Activated CD4-positive, alpha-beta T cell treated with anti-CD3 and anti-CD28 coated beads for 1 hour (primary cell): Measurements from ENCODE around the gene LHB.

ENCODE experiments used
- DNase-seq: peaks from one replicate; pipeline ENCODE4 v3.0.0-alpha.2; 2020

The LHB gene

DNA sequence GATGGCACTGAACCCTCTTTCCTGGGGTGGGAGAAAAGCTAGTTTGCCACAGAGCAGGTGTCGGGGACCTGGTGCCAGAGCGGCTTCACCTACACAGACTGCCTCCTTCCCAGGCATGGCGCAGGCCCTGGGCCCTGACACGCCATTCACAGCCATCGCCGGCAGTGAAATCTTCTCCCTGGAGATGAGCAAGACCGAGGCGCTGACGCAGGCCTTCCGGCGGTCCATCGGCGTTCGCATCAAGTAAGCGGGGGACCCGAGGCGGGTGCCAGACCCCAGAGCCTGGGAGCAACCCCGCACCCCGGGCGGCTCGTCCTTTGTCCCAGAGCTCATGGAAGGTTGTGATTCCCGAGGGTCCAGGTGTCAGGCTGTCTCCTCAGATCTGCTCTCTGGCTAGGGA lies 10.0 kb downstream of the LHB start:
- no peak for DNase-seq

DNA sequence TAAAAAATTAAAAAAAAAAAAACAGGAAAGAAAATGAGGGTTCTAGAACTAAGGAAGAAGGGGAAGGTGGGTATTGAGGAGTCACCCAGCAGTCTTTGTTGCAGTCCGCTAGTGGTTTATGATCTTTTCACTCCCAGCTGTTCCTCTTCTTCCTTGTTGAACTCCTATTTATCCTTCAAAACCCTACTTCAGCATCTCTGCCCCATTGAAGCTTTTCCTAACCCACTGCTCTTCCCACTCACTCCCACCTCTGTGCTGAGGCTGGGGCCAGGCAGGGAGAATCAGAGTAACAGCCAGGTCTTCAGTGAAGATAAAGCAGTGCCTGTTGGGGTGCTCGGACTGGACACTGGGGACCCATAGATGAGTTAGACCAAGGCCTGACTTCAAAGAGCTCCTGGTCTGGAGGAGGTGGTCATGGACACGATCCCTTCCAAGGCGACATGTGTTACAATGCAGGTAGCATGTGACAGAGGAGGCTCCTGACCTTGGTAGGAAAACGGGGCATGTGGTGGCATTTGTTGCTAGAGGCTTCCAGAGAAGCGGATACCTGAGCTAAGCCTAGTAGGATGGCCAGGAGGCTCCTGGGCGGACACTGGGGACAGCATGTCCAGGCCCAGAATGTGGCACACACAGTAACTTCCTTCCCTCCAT lies 11.8 kb downstream of the LHB start:
- no peak for DNase-seq

DNA sequence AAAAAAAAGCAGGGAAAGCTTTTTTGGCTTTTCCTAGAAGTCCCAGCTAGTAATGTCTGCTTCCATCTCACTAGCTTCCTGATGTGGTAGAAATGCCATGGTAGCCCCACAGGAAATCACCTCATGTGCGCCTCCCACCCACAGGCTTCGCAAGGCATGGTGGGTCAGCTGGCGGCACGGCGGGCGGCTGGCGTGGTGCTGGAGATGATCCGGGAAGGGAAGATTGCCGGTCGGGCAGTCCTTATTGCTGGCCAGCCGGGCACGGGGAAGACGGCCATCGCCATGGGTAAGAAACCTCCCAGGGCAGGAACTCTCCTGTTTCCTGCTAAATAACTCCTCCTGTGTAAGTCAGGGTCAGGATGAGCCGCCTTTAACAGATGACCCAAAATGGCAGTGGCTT lies 12.8 kb downstream of the LHB start:
- no peak for DNase-seq

DNA sequence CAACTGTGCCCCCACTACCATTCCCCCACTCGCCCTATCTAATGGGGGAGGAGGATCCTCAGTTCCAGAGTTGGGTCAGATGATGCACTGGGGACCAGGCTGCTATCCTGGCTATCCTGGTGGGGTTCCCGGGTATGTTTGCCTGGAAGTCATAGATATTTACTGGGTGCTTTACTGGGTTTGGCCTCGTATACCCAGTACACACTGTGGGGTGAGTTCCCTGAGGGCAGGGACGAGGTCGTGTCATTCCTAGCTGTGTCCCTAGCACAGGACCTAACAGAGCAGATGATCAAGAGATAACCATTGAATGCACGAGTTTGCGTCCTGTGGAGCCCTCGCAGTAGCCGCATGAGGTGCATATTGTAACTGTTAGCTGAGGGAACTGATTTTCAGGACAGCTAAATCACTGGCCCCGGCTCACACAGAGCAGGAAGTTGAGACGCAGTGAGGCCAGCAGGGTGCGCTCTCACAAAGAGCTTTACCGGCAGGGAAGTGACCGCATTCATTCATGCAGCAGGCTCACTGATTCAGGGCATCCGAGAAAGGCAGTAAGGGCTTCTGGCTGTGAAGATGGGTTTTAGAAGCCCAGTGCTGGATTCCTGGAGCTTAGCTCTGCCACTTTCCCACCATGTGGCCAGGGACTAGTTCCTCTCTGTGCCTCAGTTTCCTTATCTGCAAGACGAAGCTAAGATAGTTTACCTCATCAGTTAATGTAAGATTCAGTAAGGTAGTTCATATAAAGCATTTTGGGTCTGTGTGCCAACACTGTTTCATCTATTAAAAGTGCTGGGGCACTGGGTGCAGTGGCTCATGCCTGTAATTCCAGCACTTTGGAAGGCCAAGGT lies 17.2 kb downstream of the LHB start:
- peak; percentile 55 for DNase-seq

DNA sequence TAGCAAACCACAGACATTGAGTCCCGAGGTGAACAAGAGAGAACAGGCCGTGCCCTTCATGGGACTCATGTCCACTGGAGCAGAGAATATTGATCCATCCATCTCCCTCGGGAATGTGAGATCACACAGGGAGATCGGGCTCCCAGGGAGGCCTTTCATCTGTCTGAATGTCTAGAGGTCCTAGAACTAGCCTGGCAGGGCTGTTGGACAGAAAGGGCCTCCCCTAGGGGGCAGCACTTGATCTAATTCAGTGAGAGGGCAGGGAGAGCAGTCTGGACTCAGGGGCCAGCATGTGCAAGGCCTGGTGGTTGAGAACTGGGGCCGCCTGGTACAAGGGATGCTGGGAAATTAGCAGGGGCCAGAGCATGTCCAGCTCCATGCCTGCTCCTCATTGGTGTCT lies 18.9 kb downstream of the LHB start:
- DNase-seq = no peak

DNA sequence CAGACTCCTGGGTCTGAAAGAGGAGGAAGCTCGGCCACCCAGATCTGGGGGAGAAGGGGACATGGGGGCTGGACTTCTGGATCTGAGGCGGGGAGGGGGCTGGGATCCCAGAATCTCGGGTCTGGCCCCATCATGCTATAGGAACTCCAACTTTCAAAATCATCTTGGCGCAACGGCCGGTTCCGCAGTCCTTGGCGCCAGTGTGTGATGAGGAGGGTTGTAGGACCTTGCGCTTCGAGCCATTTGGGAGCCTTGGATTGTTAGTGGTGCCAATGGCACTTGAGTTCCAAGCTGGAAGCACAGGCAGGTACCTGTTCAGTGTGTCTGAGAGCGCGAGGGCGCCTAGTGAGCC lies 22.9 kb downstream of the LHB start:
- no peak for DNase-seq

DNA sequence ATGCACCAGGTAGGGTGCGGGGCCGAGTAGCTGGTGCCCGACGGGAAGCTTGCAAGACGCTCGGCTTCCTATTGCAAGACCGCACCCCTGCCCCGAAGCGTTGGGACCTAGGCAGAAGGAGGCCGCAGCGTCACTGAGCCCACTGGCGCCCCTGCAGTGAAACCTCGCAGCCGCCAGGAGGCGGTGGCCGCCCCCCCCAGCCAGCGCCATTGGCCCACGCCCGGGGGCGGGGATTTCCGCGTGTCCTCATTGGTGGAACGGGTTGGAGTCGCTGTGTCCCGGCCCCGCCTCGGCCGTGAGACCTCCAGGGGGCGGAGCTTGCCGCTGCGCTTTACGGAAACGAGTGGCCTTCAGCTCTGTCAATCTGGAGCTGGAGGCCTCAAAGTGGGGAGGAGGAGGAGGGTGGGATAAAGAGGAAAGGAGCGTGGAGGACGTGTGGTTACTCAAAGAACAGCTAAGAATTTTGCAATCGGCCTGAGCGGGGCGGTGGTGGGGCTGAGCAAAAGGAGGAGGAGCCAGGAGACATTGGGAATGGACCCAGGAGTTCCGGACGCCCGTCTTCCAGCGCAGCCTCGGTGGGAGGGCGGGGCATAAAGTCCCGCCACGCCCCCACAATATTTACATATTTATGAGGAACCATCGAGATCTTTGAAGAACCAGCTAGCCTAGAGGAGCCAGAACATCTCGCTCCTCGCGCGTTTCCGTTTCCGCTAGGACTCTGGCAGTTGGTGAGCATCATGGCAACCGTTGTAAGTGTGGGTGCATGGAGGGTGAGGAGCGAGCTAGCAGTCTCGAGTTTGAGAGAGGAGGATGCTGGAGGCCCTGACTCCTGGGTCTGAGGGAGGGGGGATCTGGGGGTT lies 23.5 kb downstream of the LHB start, which contains the start of the genes GYS1 and RUVBL2:
Gene GYS1 (minus strand): TSS at position 135 of the 860 bp plus-strand sequence. CDS start 197 bp downstream, outside the sequence.
Gene RUVBL2 (plus strand): TSS at position 713 of the 860 bp plus-strand sequence. CDS start 25 bp downstream, at position 738.
- DNase-seq = peak; percentile 99

DNA sequence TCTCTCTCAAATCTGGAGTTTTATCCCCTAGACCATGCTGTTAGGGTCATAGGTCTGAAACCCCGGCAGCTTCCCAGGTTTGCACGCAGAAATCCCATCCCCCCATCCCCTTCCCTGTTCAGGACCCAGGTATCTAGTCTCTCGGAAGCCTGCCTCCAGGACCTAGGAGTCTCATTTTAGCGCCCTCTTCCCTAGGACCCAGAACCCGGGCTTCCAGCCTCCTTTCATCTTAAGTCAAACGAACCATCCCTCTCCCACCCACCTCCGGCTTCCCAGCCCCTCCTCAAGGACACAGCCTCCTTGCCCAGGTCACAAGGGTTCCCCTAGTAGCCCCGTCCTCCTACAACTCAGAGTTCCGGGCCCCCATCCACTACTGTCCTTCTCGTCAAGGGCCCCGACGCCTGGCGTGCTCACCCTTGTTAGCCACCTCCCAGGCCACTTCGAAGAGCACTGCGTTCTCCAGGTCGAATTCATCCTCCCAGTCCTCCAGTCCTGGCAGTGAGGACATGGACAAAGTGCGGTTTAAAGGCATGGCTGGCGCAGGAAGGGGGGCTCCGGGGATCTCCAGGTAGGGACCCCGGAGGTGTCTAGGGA lies 24.2 kb downstream of the LHB start:
- no peak for DNase-seq

DNA sequence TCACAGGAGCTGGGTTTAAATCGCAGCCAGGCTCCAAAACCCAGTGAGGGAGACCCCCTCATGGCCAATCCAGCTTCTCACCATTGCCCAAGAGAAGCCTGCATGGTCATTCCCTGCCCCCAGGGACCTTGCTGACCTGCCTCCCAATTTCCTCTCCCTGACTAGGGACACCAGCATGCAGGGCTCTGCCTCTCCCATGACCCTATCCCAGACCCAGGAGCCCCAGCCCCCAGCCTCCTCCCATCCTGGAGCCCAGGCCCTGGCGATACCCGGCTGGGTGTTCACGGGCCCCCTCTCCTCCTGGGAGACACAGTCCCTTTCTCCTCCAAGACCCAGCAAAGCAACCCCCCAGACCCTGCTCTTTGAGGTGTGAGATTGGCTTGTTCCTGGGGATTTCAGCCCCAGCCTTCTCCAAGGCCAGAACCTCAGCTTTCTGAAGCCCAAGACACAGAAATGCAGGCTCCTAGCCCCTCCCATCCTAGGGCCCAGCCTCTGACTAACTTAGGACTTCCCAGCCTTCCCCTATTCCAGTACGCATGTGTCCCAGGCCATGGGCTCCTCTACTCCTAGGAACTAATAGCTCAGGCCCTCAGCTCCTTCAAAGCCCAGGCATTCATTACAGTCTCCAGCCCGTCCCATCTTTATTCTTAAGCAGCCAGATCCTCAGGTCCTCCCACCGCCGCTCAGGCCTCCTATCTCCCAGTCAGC lies 24.9 kb downstream of the LHB start:
- no peak for DNase-seq

DNA sequence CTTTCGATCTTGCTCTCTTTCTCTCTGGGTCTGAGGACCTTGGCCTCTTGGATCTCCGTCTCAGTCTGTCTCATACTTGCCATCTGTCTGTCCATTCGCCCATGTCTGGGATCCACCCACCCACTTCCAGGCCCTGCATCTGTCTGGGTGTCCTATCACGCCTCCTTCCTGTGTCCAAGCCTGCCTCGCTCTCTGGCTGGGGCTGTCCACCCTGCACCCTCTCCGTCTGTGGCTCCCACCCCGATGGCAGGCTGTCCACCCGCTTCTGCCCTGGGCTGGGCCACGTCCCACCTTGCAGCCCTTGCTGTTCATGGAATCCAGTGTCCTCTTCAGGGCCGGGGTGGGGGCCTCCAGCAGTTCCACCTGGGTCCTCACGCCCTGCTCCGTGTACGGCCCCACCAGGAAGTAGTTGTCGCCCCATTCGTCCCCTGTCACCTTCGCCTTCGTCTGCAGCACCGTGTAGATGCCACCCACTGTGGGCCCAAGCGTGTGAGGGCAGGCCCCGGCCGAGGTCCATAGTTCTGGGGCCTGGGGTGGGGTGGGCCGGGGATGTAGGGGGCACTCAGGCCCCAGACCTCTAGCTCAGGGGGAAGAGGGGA lies 25.8 kb downstream of the LHB start:
- no peak for DNase-seq

DNA sequence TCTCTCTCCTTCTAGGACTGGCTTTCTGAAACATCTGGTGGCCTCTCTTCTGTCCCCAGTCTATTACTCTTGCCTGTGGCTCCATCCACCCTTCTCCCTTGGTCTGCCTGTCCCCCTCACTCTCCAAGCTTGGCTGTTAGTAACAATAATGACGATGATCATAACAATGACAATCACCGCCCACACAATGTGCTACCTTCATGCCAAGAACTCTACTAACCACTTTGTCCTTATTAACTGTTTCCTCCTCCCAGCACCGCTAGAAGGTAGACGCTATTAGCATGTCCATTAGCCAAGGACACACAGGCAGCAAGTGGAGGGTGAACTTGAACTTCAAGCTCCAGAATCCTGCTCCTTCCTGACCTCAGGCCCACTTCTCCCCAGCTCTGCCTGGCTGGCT lies 26.5 kb downstream of the LHB start:
- no peak for DNase-seq

DNA sequence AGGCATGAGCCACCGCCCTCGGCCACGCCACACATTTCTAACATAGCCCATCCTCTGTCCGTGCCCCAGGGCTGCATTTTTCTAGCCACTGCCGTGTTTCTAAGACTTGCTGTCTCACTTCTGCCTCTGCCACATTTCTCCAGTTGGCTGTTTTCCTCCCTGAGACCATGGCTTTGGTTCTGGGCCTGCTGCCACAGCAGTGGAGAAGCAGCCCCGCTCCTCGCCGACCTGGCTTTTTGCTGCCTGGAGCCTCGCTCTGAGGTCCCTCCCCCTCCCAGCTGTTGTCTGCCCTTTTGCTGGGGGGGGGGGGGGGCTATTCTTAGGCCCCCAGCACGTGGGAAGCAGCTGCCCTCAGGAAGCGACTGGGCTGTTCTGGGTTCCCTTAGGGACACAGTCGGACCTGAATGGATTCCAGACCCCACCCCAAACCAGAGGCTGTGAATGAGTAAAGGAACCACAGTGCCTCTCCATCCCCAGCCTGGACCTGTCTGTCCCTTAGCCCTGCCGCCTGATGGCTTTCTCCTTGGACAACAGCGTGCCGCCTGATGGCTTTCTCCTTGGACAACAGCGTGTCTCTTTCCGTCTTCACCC lies 27.1 kb downstream of the LHB start:
- DNase-seq = no peak

DNA sequence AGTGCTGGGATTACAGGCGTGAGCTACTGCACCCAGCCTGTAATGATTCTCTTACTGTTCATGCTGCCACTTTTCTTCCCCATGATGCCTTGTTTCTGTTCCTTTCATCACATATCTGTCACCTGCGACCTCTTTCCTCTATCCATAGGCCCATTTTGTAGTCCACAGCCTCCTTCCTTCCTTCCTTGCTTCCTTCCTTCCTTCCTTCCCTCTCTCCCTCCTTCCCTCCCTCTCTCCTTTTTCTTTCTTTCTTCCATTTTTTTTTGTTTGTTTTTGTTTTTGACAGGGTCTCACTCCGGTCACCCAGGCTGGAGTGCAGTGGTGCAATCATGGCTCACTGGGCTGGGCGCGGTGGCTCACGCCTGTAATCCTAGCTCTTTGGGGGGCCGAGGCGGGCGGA lies 28.0 kb downstream of the LHB start:
- DNase-seq = no peak

DNA sequence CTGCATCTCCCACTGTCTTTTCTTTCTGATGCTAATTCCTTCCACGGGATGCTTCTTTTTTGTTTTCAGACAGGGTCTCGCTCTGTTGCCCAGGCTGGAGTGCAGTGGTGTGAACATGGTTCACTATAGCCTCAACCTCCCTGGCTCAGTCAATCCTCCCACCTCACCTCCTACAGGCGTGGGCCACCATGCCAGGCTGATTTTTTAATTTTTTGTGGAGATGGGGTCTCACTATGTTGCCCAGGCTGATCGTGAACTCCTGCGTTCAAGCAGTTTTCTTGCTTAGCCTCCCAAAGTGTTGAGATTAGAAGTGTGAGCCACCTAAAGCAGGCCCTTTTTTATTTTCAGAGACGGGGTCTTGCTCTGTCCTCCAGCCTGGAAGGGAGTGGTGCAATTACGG lies 28.6 kb downstream of the LHB start:
- no peak for DNase-seq

DNA sequence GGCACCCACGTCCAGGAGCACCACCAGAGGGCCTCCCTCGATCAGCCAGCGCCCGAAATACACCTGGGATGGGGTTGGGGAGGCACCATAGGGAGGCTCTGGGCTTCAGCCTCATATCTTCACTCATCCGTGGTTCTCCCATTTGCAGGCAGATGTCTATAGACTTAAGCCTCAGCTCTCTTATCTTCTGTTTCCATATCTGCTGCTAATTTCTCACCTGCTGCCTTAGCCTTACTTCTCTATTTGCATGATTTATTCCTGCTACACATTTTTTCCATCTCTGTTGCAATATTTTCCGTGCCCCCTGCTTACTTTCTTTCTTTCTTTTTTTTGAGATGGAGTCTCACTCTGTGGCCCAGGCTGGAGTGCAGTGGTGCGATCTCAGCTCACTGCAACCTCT lies 29.6 kb downstream of the LHB start:
- no peak for DNase-seq

DNA sequence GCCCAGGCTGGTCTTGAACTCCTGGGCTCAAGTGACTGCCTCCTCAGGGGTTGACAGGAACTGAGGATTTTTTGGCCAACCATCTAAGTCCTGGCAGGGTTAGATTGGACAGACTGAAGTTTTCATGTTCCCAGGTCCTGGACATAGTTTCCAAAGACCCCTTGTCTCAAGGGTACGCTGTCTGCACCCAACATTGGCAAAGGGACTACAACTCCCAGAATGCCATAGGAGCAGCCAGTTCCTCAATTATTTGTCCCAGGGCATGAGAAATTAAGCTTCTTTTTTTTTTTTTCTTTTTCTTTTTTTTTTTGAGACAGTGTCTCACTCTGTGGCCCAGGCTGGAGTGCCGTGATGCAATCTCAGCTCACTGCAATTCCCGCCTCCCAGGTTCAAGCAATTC lies 30.7 kb downstream of the LHB start:
- DNase-seq = no peak

DNA sequence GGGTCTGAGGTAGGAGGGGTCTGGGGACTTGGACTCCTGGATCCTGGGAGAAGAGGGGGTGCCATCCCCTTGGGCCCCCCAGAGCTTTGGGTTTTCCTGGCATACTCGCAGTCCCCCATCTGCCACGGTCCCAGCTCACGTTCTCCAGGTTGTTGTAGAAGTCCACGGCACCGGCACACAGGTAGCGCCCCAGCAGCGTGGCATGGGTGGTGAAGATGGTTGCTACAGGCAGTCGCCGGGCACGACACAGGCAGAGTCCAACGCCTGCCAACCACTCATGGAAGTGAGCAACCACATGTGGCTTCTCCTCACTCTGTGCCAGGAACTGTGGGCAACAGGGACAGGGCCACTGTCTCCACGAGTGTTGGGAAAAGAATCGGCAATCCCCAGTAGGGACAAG lies 31.2 kb downstream of the LHB start:
- no peak for DNase-seq

DNA sequence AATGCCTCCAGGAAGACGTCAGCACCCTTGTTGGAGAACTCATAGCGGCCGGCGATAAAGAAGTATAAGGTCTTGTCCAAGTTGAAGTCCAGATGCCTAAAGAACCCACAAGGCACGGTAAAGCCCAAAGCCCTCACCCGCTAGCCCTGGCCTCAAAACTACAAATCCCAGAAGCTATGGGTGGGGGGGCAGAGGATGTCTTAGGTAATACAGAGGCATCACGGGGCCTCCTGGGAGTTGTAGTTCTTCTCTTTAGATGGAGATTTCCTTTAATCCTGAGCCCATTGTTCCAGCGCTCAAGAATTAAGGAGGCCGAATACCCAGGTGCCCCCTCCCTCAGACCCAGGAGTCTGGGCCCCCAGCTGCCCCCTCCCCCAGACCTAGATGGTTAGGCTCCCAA lies 34.6 kb downstream of the LHB start:
- no peak for DNase-seq

DNA sequence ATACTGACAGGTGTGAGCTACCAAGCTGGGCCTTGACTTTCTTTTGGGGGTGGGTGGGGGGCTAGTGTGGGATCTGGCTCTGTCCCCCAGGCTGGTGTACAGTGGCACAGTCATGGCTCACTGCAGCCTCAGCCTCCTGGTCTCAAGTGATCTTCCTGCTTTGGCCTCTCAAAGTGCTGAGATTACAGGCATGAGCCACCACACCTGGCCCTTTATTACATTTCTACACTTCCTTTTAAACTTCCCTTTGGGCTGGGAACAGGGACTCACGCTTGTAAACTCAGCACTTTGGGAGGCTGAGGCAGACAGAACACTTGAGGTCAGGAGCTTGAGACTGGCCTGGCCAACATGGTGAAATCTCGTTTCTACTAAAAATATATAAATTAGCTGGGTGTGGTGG lies 39.8 kb downstream of the LHB start:
- no peak for DNase-seq

DNA sequence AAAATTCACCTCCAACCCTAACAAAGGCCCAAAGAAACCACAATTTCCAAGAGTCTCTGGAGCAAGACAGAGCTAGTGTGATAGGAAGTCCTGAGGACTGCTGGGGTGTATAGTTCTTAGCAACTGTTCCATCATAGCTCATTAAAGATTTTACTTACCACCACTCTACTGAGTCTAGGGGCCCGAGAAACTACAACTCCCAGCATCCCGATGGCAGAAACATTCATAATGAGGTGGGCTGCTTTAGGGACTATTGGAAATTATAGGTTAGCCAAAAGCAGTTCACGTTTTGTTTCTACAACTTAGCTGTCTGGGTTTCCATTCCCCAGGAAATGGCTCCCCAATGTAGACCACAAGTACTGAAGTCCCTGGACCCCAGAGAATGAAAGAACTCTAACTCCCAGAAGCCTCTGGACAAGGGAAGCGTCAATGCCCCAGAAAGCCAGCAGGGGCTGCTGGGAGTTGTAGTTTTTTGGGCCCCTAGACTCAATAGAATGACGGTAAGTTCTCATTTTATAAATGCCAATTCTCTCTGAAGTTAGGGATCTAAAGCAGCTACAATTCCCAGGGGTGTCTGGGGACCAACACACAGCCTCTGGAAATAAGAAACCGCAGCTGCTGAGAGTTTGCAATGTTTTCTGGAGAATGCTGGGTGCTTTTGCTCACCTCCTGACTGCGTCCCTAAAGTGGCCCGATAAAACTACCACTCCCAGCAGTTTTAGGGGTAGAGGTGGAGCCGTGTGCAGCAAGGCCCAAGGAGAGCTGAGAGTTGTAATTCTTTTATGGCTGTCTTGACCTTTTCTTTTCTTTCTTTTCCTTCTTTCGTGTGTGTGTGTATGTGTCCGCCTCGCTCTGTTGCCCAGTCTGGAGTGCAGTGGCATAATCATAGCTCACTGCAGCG lies 40.7 kb downstream of the LHB start:
- no peak for DNase-seq
